GM23248 (cell line): ENCODE results near the gene GPR35. TPM values are rescaled to one million over a fixed set of nuclear protein-coding genes. Genes with fewer than 3 reads are reported as not detected.

Source experiments
- DNase-seq: peaks from one replicate; pipeline ENCODE4 v3.0.0-alpha.2; 2015
- H2AFZ ChIP-seq: fragments of 200-600 bp; sonication (generic); 2 replicates; pipeline ENCODE4 v1.6.1; 2016; ENCODE audit warnings: antibody characterized with exemption
- H3F3A ChIP-seq: fragments of 200-600 bp; sonication (generic); 2 replicates; pipeline ENCODE4 v1.6.1; 2016; ENCODE audit warnings: mild to moderate bottlenecking, antibody characterized with exemption, mixed run types; ENCODE audit not compliant: insufficient read depth
- H3K27ac ChIP-seq: fragments of 200-600 bp; sonication (generic); 2 replicates; pipeline ENCODE4 v1.5.1; 2016; ENCODE audit warnings: mild to moderate bottlenecking
- H3K27me3 ChIP-seq: fragments of 200-600 bp; sonication (generic); replicated peaks from 2 replicates; pipeline ENCODE4 v1.6.1; 2016; ENCODE audit warnings: mild to moderate bottlenecking; ENCODE audit not compliant: insufficient read depth
- H3K36me3 ChIP-seq: fragments of 200-600 bp; sonication (generic); 2 replicates; pipeline ENCODE4 v1.6.1; 2016; ENCODE audit warnings: low read depth, mild to moderate bottlenecking
- H3K4me1 ChIP-seq: fragments of 200-600 bp; sonication (generic); 2 replicates; pipeline ENCODE4 v1.6.1; 2016; ENCODE audit warnings: mild to moderate bottlenecking; ENCODE audit not compliant: insufficient read depth
- H3K4me2 ChIP-seq: fragments of 200-600 bp; sonication (generic); one replicate; pipeline ENCODE4 v1.6.1; 2016; ENCODE audit warnings: mild to moderate bottlenecking; ENCODE audit not compliant: unreplicated experiment
- H3K4me3 ChIP-seq: fragments of 200-600 bp; sonication (generic); 2 replicates; pipeline ENCODE4 v1.5.1; 2016; ENCODE audit warnings: mild to moderate bottlenecking
- H3K79me2 ChIP-seq: fragments of 200-600 bp; sonication (generic); 2 replicates; pipeline ENCODE4 v1.6.1; 2016; ENCODE audit warnings: mild to moderate bottlenecking; ENCODE audit not compliant: insufficient read depth
- H3K9ac ChIP-seq: fragments of 200-600 bp; sonication (generic); 2 replicates; pipeline ENCODE4 v1.6.1; 2016; ENCODE audit warnings: mild to moderate bottlenecking
- H3K9me2 ChIP-seq: fragments of 200-600 bp; sonication (generic); 2 replicates; pipeline ENCODE4 v1.6.1; 2016; ENCODE audit warnings: mixed run types, mild to moderate bottlenecking, moderate library complexity; ENCODE audit not compliant: insufficient read depth
- H3K9me3 ChIP-seq: fragments of 200-600 bp; sonication (generic); one replicate; pipeline ENCODE4 v1.6.1; 2017; ENCODE audit warnings: low read depth
- H4K20me1 ChIP-seq: fragments of 200-600 bp; sonication (generic); 2 replicates; pipeline ENCODE4 v1.6.0; 2016; ENCODE audit not compliant: insufficient read depth
- EZH2 ChIP-seq: fragments of 200-600 bp; sonication (generic); IDR thresholded peaks from 2 replicates; pipeline ENCODE4 v1.6.1; 2018; ENCODE audit warnings: antibody characterized with exemption, mild to moderate bottlenecking; ENCODE audit not compliant: insufficient read depth, poor library complexity, severe bottlenecking
- EZH2phosphoT487 ChIP-seq: fragments of 200-600 bp; sonication (generic); IDR thresholded peaks from 2 replicates; pipeline ENCODE4 v1.6.1; 2018; ENCODE audit warnings: antibody characterized with exemption, moderate library complexity, mild to moderate bottlenecking, low read depth; ENCODE audit not compliant: insufficient read depth
- WGBS, 2 experiments: methylation state at CpG; one replicate each; pipeline ENCODE4 v1.1.6; 2015 to 2017; ENCODE audit warnings: low lambda C conversion rate in 2 of 2, low coverage in 1 of 2; ENCODE audit errors: missing lambda C conversion rate in 2 of 2; 5-methylcytosine and 5-hydroxymethylcytosine counted together
- in situ Hi-C: fragments of 300-500 bp; cut with MboI; formaldehyde crosslinking; loops from 2 replicates; pipeline ENCODE4 v1.15.0; 2020
- polyA plus RNA-seq: library from polyadenylated mRNA; unstranded; fragments of >200 nt; fragmentation: Nextera tagmentation; extraction: Ambion mirVana; gene quantifications from 2 replicates; pipeline ENCODE4 v1.2.1, GENCODE V29; 2016
- total RNA-seq: library from RNA; depleted of rRNA; stranded (reverse); fragments of >200 nt; shearing (Covaris generic); gene quantifications from 2 replicates; pipeline ENCODE4 v1.2.3, GENCODE V29; 2014

GPR35 gene
- total and polyA plus RNA-seq, 2 experiments from 2014 or later, result 0.14 TPM; not detected in 1

DNA sequence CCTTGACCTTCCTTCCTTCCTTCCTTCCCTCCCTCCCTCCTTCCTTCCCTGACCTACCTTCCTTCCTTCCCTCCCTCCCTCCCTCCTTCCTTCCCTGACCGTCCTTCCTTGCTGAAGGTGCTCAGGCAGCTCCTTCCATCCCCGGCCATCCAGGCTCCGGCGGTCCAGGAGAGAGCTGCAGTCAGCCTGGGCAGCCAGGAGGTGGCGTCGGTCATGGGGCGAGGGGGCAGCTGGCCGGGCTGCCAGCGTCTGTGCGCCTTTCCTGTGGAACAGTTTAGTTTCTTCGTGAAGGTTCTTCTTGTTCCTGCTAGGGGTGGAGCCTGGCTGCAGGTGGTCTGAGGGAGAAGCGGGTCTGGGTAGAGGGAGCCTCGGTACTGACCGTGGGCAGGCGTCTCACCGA lies 15.7 kb downstream of the GPR35 start:
- Histone ChIP-seq H3K36me3 (no peaks in the 10 kb centered on the region), H3K4me2 (no peak overlapping the region), H3K4me1 (no peaks in the 10 kb centered on the region), H3K27ac (no peak overlapping the region), H3K9me3 (no peaks in the 10 kb centered on the region), H4K20me1 (no peaks in the 10 kb centered on the region), H3K9ac (no peak overlapping the region), H3F3A (no peaks in the 10 kb centered on the region), H3K27me3 (peaks cover 14% of the 10 kb centered on the region), H3K79me2 (no peaks in the 10 kb centered on the region), H3K4me3 (no peak overlapping the region), H2AFZ (no peak overlapping the region), H3K9me2 (no peaks in the 10 kb centered on the region)
- peak; percentile 72 for DNase-seq
- WGBS, 2 experiments, result 19% methylated on average over 15 to 16 of the region's 16 CpGs
- in situ Hi-C loops, result no loop called here
- no peak for TF ChIP-seq EZH2
- no peak for TF ChIP-seq EZH2phosphoT487

GRCh38 chr2:240642061-240642805 lies 17.0 kb downstream of the GPR35 start:
- Histone ChIP-seq H3K9me2 (no peaks in the 10 kb centered on the region), H3K4me3 (no peak overlapping the region), H2AFZ (no peak overlapping the region), H3K79me2 (no peaks in the 10 kb centered on the region), H3K4me2 (no peak overlapping the region), H3K9ac (no peak overlapping the region), H3K27ac (no peak overlapping the region), H4K20me1 (no peaks in the 10 kb centered on the region), H3F3A (no peaks in the 10 kb centered on the region), H3K9me3 (no peaks in the 10 kb centered on the region), H3K4me1 (no peaks in the 10 kb centered on the region), H3K36me3 (no peaks in the 10 kb centered on the region), H3K27me3 (peaks cover 14% of the 10 kb centered on the region)
- TF ChIP-seq EZH2 (no peak), EZH2phosphoT487 (no peak)
- 68 to 79% methylated on average over 28 to 33 of the region's 36 CpGs for WGBS, 2 experiments
- no peak for DNase-seq
- in situ Hi-C loops, result no loop called here

DNA sequence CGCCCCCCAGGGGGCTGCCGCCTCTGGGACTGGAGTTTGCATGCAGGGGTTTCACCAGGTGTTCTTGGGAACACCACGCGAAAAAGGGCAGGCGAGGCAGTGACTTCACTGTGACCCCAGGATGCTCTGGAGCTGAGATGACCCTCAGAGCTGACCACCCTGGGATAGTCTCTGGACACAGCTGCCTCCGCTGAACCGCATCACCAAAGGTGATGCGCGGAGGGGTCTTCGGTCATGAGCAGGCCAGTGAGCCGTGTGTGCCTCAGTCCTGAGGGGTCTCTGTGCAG lies 17.5 kb downstream of the GPR35 start:
- H4K20me1 ChIP-seq, result no peaks in the 10 kb centered on the region
- no peaks in the 10 kb centered on the region for H3K36me3 ChIP-seq
- in situ Hi-C loops, result no loop called here
- no peak overlapping the region for H3K27ac ChIP-seq
- no peak overlapping the region for H3K9ac ChIP-seq
- no peaks in the 10 kb centered on the region for H3K4me1 ChIP-seq
- no peaks in the 10 kb centered on the region for H3K9me3 ChIP-seq
- WGBS, 2 experiments, result 78 to 80% methylated on average over 11 of the region's 11 CpGs
- H3K9me2 ChIP-seq, result no peaks in the 10 kb centered on the region
- no peak for DNase-seq
- no peaks in the 10 kb centered on the region for H3F3A ChIP-seq
- no peaks in the 10 kb centered on the region for H3K79me2 ChIP-seq
- H3K4me3 ChIP-seq, result no peak overlapping the region
- H2AFZ ChIP-seq, result no peak overlapping the region
- H3K4me2 ChIP-seq, result no peak overlapping the region
- no peak for TF ChIP-seq EZH2
- no peak for TF ChIP-seq EZH2phosphoT487
- peaks cover 14% of the 10 kb centered on the region for H3K27me3 ChIP-seq

DNA sequence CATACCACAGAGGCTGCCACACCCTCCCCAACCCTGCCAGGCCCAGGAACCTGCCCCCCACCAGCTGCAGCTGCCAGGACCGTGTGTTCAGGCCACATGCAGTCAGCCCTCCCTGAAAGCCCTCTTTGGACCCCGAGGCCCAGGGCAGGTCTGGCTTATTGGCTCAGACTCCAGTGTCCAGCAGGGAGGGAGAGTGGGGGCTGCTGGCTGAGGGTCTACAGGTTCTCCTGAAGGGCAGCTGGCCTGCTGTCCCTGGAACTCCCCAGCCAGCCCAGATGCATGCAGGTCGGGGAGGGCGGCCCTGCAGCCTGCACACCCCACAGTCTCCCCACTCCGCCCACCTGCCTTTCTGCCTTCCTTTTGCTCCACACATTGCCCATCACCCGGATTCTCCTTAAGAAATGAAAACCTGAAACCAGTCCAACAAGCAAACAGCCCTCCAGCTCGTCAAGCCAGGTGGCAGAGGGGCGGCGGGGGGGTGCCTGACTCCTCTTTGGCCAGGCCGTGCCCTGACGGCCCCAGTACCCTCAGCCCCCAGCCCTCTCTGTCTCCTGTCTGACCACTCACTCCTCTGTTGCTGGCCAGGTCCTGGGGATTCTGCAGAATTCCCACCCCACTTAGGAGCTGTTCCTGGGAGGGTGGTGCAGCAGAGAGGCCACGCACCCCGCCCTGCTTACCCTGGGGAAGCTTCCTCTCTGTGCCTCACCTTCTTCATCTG lies 18.0 kb downstream of the GPR35 start:
- no peaks in the 10 kb centered on the region for H4K20me1 ChIP-seq
- DNase-seq, result no peak
- no peaks in the 10 kb centered on the region for H3F3A ChIP-seq
- H3K36me3 ChIP-seq, result no peaks in the 10 kb centered on the region
- H3K27ac ChIP-seq, result no peak overlapping the region
- H3K9ac ChIP-seq, result no peak overlapping the region
- H3K9me2 ChIP-seq, result no peaks in the 10 kb centered on the region
- in situ Hi-C loops, result no loop called here
- no peak overlapping the region for H3K4me3 ChIP-seq
- no peaks in the 10 kb centered on the region for H3K79me2 ChIP-seq
- no peak overlapping the region for H3K4me2 ChIP-seq
- H2AFZ ChIP-seq, result no peak overlapping the region
- H3K4me1 ChIP-seq, result no peaks in the 10 kb centered on the region
- WGBS, 2 experiments, result 29 to 31% methylated on average over 12 to 13 of the region's 13 CpGs
- no peak for TF ChIP-seq EZH2
- no peak for TF ChIP-seq EZH2phosphoT487
- no peaks in the 10 kb centered on the region for H3K9me3 ChIP-seq
- H3K27me3 ChIP-seq, result peaks cover 14% of the 10 kb centered on the region
